T-helper 1 cell treated with Interleukin-12 subunit alpha and Interleukin-12 subunit beta and Interleukin-4 antibody, amounts not matched to agents 30 μg/mL and 1 μg/mL, for 36 hours (primary cell): ENCODE results near the gene GRIK3.

Experiments used
- H3K27ac Mint-ChIP-seq: one replicate; pipeline ENCODE4 v1.8.0; 2021; ENCODE audit warnings: mild to moderate bottlenecking, mixed read lengths
- H3K27me3 Mint-ChIP-seq: one replicate; pipeline ENCODE4 v1.8.0; 2021; ENCODE audit warnings: low read depth, mixed read lengths
- H3K36me3 Mint-ChIP-seq: one replicate; pipeline ENCODE4 v1.8.0; 2021; ENCODE audit warnings: low read depth, mixed read lengths
- H3K4me1 Mint-ChIP-seq: one replicate; pipeline ENCODE4 v1.8.0; 2021; ENCODE audit warnings: low read depth, mixed read lengths
- H3K4me3 Mint-ChIP-seq: one replicate; pipeline ENCODE4 v1.8.0; 2021; ENCODE audit warnings: mild to moderate bottlenecking, moderate library complexity, mixed read lengths
- H3K9me3 Mint-ChIP-seq: one replicate; pipeline ENCODE4 v1.8.0; 2021; ENCODE audit warnings: mixed read lengths

GRIK3 gene

DNA sequence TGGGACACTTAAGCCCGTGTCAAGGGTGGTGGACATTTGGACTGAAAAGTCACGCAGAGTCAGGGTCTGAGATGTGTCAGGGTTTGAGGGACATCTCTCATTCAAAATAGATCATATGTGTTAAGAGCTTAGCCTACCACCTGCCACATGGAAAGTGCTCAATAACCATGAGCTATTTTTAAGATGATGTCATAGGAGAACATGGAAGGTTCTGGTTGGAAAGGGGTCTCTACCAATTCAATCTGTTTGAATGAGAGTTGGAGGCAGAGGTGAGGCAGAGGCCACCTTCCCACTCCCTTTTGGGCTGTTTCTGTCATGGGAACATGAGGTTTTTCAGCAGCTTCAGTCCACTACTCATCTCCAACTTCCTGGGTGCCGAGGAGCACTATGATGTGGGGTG lies 239.9 kb downstream of the GRIK3 start:
- no peaks in the 10 kb centered on the region for H3K4me1 Mint-ChIP-seq
- no peaks in the 10 kb centered on the region for H3K36me3 Mint-ChIP-seq

GRCh38 chr1:36793452-36793851 lies 240.9 kb downstream of the GRIK3 start:
- H3K27ac Mint-ChIP-seq: no peak overlapping the region
- no peak overlapping the region for H3K4me3 Mint-ChIP-seq
- no peaks in the 10 kb centered on the region for H3K36me3 Mint-ChIP-seq
- no peaks in the 10 kb centered on the region for H3K4me1 Mint-ChIP-seq
- H3K27me3 Mint-ChIP-seq: no peaks in the 10 kb centered on the region
- no peaks in the 10 kb centered on the region for H3K9me3 Mint-ChIP-seq

More for the DNA sequence above, 239.9 kb downstream of the GRIK3 start:
- Mint-ChIP-seq H3K27ac (no peak overlapping the region), H3K4me3 (no peak overlapping the region), H3K27me3 (no peaks in the 10 kb centered on the region), H3K9me3 (no peaks in the 10 kb centered on the region)

DNA sequence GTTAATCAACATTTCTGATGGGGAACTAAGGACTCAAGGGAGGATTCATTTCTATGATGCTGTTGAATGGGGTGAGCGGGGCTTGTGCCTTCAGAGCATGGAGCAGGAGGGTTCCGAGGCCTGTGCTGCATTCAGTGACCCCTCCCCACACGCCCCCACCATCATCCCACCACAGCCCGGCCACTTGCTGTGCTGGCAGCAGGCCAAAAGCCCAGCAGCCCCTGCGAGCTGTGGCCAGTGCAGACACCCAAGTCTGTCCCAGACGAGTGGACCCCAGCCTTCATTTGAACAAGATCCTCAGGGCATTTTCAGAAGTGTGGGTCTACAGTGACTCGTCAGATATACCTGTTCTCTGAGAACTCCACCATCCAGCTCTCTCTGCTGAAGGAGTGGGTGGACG lies 242.0 kb downstream of the GRIK3 start:
- H3K27ac Mint-ChIP-seq: no peak overlapping the region

DNA sequence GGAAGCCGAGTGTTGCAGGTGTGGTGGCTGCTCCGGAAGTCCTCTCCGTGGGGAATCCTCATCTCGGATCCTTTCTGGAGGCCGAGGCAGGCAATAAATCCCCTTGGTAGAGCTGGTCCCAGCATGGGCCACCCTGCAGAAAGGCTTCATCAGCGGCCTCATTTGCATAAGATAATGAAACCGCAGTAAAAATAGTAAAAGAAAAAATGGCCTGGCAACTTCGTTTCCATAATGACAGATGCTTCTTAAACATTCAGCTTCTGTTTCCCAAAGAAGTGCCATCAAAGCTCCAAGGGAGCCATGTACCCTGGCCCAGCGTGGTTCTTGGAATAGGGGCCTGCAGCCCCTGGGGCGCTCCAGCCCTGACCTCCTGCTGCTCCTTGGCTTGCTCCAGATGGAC lies 244.1 kb downstream of the GRIK3 start:
- Mint-ChIP-seq H3K4me1 (no peaks in the 10 kb centered on the region), H3K27ac (no peak overlapping the region), H3K9me3 (no peaks in the 10 kb centered on the region), H3K4me3 (no peak overlapping the region), H3K27me3 (no peaks in the 10 kb centered on the region), H3K36me3 (no peaks in the 10 kb centered on the region)

More for the DNA sequence above, 242.0 kb downstream of the GRIK3 start:
- Mint-ChIP-seq H3K36me3 (no peaks in the 10 kb centered on the region), H3K4me3 (no peak overlapping the region), H3K27me3 (no peaks in the 10 kb centered on the region), H3K9me3 (no peaks in the 10 kb centered on the region), H3K4me1 (no peaks in the 10 kb centered on the region)

DNA sequence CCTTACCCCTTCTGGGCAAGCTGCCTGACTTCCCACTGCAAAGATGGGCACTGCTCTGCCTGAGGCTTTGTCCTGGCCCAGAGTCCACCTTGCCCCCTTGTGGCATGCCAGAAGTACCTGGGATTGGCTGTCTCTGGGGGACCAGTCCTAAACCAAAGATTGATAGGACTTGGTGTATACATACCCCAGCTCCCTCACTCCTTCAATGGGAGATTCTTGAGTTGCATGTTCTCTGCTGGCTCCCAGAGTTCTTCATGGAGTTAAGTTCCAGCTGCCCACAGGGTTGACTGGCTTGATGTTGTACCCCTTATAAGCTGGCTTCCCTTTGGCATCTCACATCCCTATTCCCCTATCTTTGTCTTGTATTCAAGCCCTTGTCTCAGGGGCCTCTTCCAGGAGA lies 244.8 kb downstream of the GRIK3 start:
- Mint-ChIP-seq H3K36me3 (no peaks in the 10 kb centered on the region), H3K27ac (no peak overlapping the region), H3K4me1 (no peaks in the 10 kb centered on the region), H3K27me3 (no peaks in the 10 kb centered on the region), H3K9me3 (no peaks in the 10 kb centered on the region), H3K4me3 (no peak overlapping the region)

DNA sequence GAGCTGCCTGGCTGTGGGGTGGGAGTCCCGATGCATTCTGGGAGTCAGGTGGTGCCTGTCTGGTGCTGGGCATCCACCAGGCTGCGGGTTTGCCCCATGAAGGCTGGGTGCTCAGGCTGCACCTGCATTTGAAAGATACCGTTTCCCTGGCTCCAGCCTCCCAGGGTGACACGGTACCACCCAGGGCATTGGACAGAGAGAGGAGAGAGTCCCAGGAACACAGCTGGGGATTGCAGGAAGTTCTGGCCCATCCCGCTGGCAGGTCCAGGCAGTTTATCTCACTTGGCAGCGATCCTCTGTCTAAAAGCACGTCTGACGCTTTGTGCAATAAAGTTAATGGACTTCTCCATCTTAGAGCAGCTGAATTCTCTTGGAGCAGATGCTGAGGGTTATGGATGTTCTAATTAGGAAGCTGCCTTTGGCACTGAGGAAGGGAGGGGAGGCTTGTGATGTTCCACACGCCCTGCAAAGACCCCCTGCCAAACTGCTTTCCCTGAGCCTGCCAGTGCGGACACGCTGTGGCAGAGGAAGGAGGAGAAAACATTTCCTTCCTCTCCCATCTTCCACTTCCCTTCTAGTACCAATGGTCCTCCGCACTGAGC lies 246.9 kb downstream of the GRIK3 start:
- no peaks in the 10 kb centered on the region for H3K27me3 Mint-ChIP-seq
- no peaks in the 10 kb centered on the region for H3K9me3 Mint-ChIP-seq
- H3K27ac Mint-ChIP-seq: no peak overlapping the region
- no peaks in the 10 kb centered on the region for H3K36me3 Mint-ChIP-seq
- H3K4me1 Mint-ChIP-seq: no peaks in the 10 kb centered on the region
- no peak overlapping the region for H3K4me3 Mint-ChIP-seq

GRCh38 chr1:36786425-36786824 lies 247.9 kb downstream of the GRIK3 start:
- no peak overlapping the region for H3K4me3 Mint-ChIP-seq
- H3K4me1 Mint-ChIP-seq: no peaks in the 10 kb centered on the region
- no peak overlapping the region for H3K27ac Mint-ChIP-seq
- no peaks in the 10 kb centered on the region for H3K9me3 Mint-ChIP-seq
- no peaks in the 10 kb centered on the region for H3K27me3 Mint-ChIP-seq
- no peaks in the 10 kb centered on the region for H3K36me3 Mint-ChIP-seq

DNA sequence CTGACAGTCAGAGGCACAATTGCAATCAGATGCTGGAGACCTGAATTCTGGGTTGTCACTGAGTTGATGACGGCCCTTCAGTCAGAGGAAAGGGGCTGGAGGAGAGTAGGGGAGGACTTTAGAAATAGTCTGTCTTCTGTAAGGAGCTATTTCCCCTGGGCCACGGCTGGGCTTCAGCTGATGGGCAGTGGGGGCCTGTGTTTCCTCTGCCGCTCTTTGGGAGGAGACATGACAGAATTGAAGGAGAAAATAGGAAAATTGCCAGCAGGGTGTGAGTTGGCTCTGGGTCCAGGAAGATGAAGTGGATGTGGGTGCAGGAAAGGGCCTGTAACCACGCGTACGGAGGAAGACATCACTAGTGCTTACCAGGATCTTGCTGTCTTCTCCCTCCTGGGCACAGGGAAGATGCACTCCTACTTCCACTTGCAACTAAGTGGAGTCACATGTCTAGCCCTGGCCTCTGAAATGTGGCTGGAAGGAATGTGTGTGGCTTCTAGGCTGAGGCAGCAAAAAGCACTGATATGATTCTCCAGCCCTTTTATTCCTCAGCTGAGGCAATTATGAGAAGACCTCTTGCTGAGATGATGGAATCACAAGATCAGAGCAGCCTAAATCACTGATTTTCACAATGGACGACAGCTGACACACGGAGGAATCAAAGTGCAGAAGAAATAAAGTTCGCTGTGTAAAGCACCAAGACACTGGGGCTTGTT lies 250.0 kb downstream of the GRIK3 start:
- H3K27ac Mint-ChIP-seq: no peak overlapping the region
- H3K36me3 Mint-ChIP-seq: no peaks in the 10 kb centered on the region
- no peaks in the 10 kb centered on the region for H3K27me3 Mint-ChIP-seq
- H3K4me1 Mint-ChIP-seq: no peaks in the 10 kb centered on the region
- no peak overlapping the region for H3K4me3 Mint-ChIP-seq
- H3K9me3 Mint-ChIP-seq: no peaks in the 10 kb centered on the region

DNA sequence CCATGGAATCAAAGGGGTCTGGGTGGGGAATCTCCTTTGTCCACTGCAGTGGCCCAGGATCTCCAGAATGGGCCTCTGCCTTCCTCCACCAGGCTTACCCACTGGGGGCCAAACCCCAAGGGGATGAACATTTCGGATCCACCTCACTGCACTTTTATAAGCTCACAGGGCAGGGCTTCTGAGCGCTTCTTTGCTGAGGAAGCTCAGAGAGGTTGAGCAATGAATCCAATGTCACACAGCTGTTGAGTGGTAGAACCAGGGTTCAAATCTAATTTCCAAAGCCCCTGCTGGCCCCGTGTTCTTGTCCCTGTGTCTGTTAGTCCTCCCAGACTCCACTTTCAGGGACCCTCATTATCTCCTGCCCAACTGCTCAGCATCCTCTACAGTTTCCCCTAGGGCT lies 250.8 kb downstream of the GRIK3 start:
- H3K9me3 Mint-ChIP-seq: no peaks in the 10 kb centered on the region
- H3K4me1 Mint-ChIP-seq: no peaks in the 10 kb centered on the region
- no peaks in the 10 kb centered on the region for H3K36me3 Mint-ChIP-seq
- H3K27me3 Mint-ChIP-seq: no peaks in the 10 kb centered on the region
- no peak overlapping the region for H3K4me3 Mint-ChIP-seq
- no peak overlapping the region for H3K27ac Mint-ChIP-seq

- H3K4me1 Mint-ChIP-seq: no peaks in the 10 kb centered on the region
- H3K9me3 Mint-ChIP-seq: no peaks in the 10 kb centered on the region
- no peak overlapping the region for H3K27ac Mint-ChIP-seq
- H3K4me3 Mint-ChIP-seq: no peak overlapping the region
- no peaks in the 10 kb centered on the region for H3K27me3 Mint-ChIP-seq
- no peaks in the 10 kb centered on the region for H3K36me3 Mint-ChIP-seq
Observed at GRCh38 chr1:36782785-36783184, 251.5 kb downstream of the GRIK3 start.

DNA sequence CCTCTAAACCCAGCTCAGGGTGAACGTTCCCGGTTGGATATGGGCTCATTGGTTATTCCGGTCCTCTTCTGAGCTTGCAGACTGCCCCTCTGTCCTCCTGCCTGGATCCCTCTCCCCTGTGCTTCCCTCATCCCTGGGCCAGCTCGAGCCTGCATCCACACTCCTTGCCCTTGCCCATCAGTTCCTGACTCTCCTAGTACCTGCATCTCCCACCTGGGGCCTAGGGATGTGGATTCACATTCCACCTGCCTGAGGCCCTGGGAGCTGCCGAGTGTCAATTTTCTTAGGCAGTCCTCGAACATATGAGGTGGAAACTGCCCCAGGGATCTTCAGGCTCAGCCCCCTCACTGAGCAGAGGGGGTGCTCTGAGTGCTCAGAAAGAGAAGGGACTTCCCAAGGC lies 252.2 kb downstream of the GRIK3 start:
- Mint-ChIP-seq H3K27ac (no peak overlapping the region), H3K4me1 (no peaks in the 10 kb centered on the region), H3K27me3 (no peaks in the 10 kb centered on the region), H3K9me3 (no peaks in the 10 kb centered on the region), H3K36me3 (no peaks in the 10 kb centered on the region), H3K4me3 (no peak overlapping the region)

DNA sequence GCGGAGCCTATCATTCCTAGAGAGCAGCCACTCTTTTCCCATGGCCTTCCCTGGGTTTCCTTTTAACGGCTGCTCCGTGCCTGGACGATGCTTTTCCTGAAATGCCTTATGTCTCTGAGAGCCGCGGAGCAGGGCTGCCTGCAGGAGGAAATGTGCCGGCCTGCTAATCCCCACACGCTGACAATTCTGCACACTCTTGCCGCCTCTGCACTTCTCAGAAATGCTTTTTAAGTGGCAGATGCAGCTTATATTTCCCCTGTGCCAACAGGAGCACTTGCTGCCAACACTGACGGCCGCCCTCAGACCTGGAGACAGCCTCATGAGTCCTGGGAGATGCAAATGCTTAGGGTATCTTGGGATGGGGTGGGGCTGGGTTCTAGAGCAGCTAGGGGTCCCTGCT lies 253.2 kb downstream of the GRIK3 start:
- Mint-ChIP-seq H3K27me3 (peaks cover 5% of the 10 kb centered on the region), H3K4me1 (no peaks in the 10 kb centered on the region), H3K4me3 (no peak overlapping the region), H3K36me3 (no peaks in the 10 kb centered on the region), H3K9me3 (no peaks in the 10 kb centered on the region), H3K27ac (no peak overlapping the region)

GRCh38 chr1:36778740-36779139 lies 255.6 kb downstream of the GRIK3 start:
- H3K36me3 Mint-ChIP-seq: no peaks in the 10 kb centered on the region
- no peak overlapping the region for H3K27ac Mint-ChIP-seq
- no peaks in the 10 kb centered on the region for H3K9me3 Mint-ChIP-seq
- H3K27me3 Mint-ChIP-seq: peaks cover 7% of the 10 kb centered on the region
- no peaks in the 10 kb centered on the region for H3K4me1 Mint-ChIP-seq
- H3K4me3 Mint-ChIP-seq: no peak overlapping the region

DNA sequence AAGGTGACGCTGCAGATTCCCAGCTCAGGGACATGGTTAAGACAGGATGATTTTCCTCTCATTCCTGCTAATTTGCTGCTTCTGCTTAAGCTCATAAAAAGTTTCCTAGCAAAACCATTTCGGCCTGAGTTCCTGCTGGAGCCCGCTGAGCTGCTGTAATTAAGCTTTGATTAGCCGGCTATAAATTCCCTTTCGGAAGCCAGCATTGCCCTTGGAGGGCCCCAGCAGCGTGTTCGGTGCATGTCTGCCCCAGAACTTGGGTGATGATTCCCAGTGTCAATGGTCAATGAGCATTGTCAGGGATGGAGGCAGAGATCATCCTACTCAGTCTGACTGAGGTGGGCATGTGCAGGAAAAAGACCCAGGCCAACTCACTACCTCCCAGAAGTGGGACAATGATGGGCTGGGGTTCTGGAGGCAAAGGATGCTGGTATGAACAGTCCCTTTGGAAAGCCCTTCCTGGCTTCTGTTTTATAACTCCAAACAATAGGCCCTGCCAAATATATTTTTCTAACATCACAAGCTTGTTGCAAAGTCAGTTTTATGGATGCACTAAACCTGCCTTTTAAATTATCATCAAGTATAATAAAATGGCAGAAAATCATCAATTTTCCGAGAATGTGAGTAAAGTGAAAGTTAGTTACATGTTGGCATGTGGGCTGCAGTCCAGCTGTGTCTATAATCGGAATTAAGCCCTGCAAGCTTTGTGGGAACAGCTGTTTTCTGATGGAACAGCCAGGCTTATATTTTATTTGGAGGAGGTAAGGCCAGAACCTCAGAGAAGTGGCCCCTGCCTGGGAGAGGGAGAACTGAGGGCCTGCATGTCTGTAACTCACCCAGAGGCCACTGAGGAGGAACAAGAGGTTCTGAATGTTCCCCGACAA lies 257.1 kb downstream of the GRIK3 start:
- Mint-ChIP-seq H3K27me3 (peaks cover 7% of the 10 kb centered on the region), H3K27ac (no peak overlapping the region), H3K9me3 (no peaks in the 10 kb centered on the region), H3K4me3 (no peak overlapping the region), H3K4me1 (no peaks in the 10 kb centered on the region), H3K36me3 (no peaks in the 10 kb centered on the region)

DNA sequence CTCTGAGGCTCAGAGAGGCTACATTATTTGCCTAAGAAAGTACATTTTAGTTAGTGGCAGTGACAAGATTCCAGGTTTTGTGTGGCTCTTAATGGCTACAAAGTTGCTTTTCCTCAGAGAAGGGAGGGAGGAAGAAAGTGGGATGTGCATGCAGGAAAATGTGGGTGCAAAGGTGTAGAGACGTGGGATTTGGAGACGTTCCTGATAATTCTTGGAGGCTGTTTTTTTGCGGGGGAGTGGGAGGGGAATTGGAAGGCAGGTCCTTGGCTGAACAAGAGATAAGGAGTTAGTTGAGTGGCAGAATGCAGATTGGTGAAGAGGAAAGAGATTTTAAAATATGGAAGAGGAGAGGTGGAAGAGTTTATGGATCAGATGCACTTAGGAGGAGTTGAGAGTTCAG lies 258.1 kb downstream of the GRIK3 start:
- H3K27ac Mint-ChIP-seq: no peak overlapping the region
- peaks cover 12% of the 10 kb centered on the region for H3K27me3 Mint-ChIP-seq
- H3K4me3 Mint-ChIP-seq: no peak overlapping the region
- no peaks in the 10 kb centered on the region for H3K36me3 Mint-ChIP-seq
- H3K9me3 Mint-ChIP-seq: no peaks in the 10 kb centered on the region
- H3K4me1 Mint-ChIP-seq: no peaks in the 10 kb centered on the region
